Stimulated activated CD4-positive, alpha-beta T cell treated with anti-CD3 and anti-CD28 coated beads, TNF-alpha, amount 100 ng/mL, for 24 hours (primary cell): ENCODE results near the gene SLC16A9.

Experiments used
- DNase-seq, 3 experiments: peaks; one replicate each; pipeline ENCODE4 v3.0.0-alpha.2; 2020; ENCODE audit warnings: low read depth in 3 of 3

Gene SLC16A9

DNA sequence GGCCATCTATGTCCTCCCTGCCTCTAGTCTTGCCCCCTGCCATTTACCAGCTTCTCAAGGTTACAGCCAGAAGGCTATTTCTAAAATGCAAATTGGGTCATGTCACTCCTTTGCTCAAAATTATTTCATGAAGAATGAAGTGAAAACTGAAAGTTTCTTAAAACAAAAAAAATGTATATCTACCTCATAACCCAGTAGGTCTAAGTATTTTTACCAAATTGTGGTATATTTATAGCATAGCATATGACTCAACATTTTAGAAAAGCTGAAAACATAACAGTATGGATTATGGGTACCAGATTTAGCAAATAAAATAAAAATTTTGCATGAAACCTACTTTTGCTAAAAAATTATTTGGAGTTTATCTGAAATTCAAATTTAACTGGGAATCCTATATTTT is 78.4 kb downstream of the SLC16A9 start:
- no peak for DNase-seq

DNA sequence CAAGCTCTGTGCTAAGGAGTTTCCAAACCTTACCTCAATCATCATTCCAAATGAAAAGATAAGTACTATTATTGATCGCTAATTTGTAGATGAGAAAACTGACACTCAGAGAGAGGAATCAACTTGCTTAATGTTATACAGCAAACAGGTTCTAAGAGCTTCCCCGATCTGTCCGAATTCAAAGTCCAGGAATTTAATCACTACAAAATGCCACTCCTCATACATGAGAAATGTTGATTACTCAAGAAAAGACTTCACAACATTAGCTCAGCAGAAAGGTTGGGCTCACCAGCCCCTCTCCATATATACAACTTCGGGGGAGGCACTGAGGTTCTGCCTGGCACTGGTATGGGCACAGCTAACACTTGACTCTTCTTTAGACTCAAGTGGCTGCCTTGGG is 80.7 kb downstream of the SLC16A9 start:
- DNase-seq, result no peak

DNA sequence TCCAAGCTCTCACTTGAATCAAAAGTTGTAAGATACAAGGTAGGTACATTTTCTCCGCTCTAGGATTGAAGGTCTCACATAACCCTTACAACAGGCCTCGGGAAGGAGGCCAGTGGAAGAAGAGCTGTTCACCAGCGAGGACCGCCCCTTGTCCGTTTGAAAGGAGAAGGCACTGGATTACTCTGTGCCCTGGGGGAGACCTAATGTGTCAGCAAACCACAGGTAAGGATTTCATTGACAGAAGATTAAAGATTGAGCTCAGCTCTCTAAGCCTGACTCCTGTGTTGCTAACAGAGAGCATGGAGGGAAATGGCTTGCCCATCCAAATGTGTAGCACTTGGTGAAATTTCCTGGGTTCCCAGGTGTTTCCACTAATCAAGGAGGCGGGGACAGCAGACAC is 81.2 kb downstream of the SLC16A9 start:
- DNase-seq, result no peak

- DNase-seq, result no peak
These were observed 82.2 kb downstream of the SLC16A9 start for GRCh38 chr10:59627366-59628018.

DNA sequence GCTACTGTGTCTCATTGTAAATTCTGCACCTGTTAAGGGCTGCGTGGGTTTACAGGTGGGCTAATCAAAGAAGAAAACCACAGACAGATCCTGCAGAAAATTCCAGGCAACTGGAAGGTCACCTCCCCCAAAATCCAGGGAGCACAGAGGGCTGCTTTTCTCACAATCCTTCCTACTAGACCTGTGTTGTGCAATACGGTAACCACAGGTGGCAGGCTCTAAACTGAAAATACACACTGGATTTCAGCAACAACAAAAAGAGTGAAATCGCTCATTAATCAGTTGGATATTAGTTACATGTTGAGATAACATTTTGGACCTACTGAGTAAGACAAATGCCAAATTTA is 83.2 kb downstream of the SLC16A9 start:
- DNase-seq, result no peak

DNA sequence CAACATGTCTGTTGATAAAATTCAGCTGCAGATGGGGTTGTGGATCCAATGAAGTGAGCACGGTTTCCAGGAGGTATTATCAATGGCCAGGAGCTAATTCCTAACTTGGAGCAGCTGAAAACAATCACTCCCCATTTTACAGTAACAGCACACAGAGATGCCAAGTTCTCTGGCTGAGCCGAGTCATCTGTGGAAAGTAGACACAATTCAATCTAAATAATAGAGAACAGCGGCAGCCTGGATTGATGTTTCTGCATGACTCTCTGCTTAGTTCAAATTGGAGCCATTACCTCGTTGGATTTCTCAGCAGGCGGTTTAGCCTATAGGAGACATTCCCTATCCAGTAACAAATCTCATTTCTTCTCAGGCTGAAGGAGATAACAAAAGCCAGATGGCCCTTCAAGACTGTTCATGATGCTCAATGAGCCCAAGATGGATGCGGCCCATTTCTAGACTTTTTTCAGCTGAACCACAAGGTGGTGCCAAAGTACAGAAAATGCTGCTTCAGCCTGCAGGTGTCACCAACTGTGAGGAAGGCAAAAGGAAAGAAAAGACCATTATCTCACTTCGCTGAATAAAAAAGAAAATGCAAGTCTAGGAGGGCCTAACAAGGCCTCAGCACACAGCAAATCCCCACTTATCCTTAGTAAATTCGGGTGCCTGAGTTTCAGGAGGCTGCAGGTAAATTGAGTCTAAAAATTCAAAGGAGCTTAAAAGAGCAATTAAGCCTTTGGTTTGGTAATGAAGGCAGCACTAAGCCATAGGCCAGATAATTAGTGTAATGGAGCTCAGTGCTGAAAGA is 83.7 kb downstream of the SLC16A9 start:
- DNase-seq, result peak in 2 of 3 experiments; percentile 13 to 28

DNA sequence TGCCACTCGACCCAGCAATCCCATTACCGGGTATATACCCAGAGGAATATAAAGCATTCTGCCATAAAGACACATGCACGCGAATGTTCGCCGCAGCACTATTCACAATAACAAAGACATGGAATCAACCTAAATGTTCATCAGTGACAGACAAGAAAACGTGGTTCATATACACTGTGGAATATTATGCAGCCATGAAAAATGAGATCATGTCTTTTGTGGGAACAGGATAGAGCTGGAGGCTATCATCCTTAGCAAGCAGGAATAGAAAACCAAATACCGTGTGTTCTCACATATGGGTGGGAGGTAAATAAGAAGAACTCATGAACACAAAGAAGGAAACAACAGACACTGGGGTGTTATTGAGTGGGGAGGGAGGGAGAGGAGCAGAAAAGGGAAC is 84.7 kb downstream of the SLC16A9 start:
- no peak for DNase-seq

DNA sequence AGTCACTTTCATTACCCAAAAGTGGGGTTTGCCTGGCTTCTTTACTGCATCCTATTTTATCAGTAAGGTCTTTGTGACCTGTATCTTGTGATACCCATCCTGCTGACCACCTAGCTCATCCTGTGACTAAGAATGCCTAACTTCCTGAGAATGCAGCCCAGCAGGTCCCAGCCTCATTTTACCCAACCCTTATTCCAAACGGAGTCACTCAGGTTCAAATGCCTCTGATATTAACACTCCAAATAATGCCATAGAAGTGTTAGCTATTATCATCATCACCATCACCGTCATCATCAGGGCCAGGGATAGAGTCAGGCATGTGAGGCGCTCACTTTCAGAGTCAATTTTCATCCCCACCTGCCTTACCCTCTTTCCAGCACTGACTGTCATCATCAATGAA is 85.5 kb downstream of the SLC16A9 start:
- no peak for DNase-seq

- no peak for DNase-seq
These were observed 86.2 kb downstream of the SLC16A9 start for GRCh38 chr10:59623133-59624121.

DNA sequence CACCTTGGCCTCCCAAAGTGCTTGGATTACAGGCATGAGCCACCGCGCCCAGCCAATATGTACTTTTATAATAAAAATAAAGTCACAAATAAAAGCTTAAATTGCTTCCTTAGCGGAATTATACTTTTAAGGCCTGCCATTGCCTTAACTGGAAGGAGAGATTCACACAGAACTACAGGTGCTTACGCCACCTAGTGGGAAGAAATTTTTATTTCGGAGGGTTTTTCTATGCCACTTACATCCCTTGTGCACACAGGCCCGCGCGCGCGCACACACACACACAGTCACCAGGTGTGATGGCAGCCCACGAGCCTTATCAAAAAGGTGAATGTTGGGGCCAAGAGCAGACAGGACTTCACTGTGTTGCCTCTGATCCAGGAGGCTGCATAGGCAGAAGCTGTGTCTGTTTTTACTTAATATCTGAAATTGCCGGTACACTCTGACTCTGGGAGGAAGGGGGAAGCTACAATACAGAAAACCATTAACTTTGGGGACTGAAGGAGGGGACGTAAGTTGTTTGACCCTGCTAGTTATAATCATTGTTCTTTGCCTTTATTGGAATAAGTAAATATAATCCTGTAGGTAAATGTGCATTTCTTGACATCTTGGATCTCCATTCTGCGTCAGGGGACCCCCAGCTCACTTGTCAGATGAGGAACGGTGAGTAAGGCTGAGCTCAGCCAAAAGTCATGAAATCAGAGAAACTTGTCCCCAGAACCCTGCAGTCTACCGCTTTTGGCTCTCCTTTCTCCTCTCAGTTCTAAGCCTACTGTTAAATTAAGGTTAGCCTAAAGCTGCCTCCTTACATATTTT is 87.1 kb downstream of the SLC16A9 start:
- peak in 1 of 3 experiments; percentile 5 for DNase-seq

DNA sequence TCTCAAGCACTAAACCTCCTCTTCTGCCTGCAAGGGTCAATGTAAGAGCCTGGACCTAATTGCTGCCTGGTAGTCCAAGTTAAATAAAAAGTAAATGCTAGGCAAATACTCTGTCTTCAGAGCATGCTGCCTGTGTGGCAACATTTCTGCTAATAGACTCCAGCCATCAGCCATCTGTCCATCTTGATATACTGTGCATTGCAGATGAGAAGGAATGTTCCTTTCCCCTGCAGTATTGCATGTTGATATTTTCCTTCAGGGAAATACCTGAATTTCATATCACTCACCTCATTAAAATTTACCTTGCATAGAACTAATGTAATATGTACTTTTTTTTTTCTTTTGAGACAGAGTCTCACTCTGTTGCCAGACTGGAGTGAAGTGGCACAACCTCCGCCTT is 87.9 kb downstream of the SLC16A9 start:
- DNase-seq, result no peak

- DNase-seq, result no peak
These were observed 91.0 kb downstream of the SLC16A9 start for GRCh38 chr10:59618666-59619065.

- no peak for DNase-seq
These were observed 91.7 kb downstream of the SLC16A9 start for GRCh38 chr10:59617996-59618395.

- no peak for DNase-seq
These were observed 98.6 kb downstream of the SLC16A9 start for GRCh38 chr10:59611048-59611447.

DNA sequence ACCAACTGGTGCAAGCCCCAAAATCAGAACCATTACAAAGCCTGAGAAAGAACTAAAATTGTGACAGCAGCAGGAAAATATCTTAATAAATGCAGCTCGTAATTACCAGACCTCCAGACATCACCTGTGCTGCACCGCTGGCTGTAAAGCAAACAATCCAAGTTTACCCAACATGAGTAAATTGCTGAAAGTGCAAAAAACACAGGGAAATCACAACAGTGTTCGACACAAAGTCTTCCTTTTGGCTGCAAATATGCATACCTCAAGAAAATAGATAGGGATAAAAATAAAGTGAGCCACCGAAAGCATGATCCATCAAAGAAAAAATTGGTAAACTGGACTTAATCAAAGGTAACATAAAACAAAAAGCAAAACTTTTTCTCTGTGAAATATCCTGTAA is 101.7 kb downstream of the SLC16A9 start:
- DNase-seq, result no peak

DNA sequence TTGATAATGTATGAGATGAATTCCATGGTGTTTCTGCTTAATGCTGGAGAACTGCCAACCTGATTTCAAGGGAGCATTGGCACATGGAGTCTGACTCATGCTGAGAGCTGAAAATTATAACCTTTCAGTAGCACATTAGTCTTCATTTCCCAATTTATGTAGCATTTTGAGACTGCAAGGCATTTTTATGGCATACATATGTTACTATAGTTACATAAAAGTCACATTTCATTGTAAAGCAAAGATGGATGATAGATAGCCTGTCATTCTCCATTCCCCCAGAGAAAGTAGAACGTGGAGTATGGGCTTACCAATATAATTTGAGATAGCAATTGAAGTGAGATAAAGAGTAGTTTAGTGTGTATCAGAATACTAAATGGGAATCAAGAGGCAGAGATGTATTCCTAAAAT is 103.1 kb downstream of the SLC16A9 start:
- no peak for DNase-seq

GRCh38 chr10:59601985-59602384 is 107.7 kb downstream of the SLC16A9 start:
- no peak for DNase-seq
